HL-60 (cell line): ENCODE results near the gene NR0B2.

Experiments used
- DNase-seq, 2 experiments: peaks; one replicate each; pipeline ENCODE4 v3.0.0-alpha.2; 2010 to 2020; ENCODE audit warnings: low read depth in 1 of 2, low spot score in 1 of 2
- H3K27ac ChIP-seq: fragments of 250-450 bp; sonication (Bioruptor Pico); replicated peaks from 2 replicates; pipeline ENCODE4 v1.5.1; 2020; ENCODE audit warnings: mild to moderate bottlenecking, moderate library complexity
- H3K27me3 ChIP-seq: fragments of 250-450 bp; sonication (Bioruptor Pico); 2 replicates; pipeline ENCODE4 v1.5.1; 2021; ENCODE audit warnings: mild to moderate bottlenecking, moderate library complexity; ENCODE audit not compliant: insufficient read depth, poor library complexity, severe bottlenecking
- H3K4me3 ChIP-seq: replicated peaks from 2 replicates; pipeline ENCODE4 v1.5.1; 2011; ENCODE audit warnings: mild to moderate bottlenecking, control low read depth, low read length; ENCODE audit not compliant: insufficient read depth
- GABPA ChIP-seq: IDR thresholded peaks from 2 replicates; pipeline ENCODE4 v1.6.1; 2012; ENCODE audit warnings: low read depth
- POLR2AphosphoS5 ChIP-seq: IDR thresholded peaks from 2 replicates; pipeline ENCODE4 v1.6.1; 2012; ENCODE audit warnings: low read depth
- SPI1 ChIP-seq: IDR thresholded peaks from 2 replicates; pipeline ENCODE4 v1.6.1; 2012; ENCODE audit warnings: low read depth, mild to moderate bottlenecking, borderline replicate concordance
- TF ChIP-seq, protein P1 (sequence below): IDR thresholded peaks from one replicate; pipeline ENCODE4 v1.5.1; 2011; ENCODE audit warnings: low read length, control low read depth, inconsistent platforms; ENCODE audit not compliant: insufficient read depth
- TF ChIP-seq, protein P2 (sequence below): IDR thresholded peaks from 2 replicates; pipeline ENCODE4 v1.6.1; 2012; ENCODE audit warnings: low read depth; ENCODE audit not compliant: insufficient replicate concordance

Gene NR0B2

DNA sequence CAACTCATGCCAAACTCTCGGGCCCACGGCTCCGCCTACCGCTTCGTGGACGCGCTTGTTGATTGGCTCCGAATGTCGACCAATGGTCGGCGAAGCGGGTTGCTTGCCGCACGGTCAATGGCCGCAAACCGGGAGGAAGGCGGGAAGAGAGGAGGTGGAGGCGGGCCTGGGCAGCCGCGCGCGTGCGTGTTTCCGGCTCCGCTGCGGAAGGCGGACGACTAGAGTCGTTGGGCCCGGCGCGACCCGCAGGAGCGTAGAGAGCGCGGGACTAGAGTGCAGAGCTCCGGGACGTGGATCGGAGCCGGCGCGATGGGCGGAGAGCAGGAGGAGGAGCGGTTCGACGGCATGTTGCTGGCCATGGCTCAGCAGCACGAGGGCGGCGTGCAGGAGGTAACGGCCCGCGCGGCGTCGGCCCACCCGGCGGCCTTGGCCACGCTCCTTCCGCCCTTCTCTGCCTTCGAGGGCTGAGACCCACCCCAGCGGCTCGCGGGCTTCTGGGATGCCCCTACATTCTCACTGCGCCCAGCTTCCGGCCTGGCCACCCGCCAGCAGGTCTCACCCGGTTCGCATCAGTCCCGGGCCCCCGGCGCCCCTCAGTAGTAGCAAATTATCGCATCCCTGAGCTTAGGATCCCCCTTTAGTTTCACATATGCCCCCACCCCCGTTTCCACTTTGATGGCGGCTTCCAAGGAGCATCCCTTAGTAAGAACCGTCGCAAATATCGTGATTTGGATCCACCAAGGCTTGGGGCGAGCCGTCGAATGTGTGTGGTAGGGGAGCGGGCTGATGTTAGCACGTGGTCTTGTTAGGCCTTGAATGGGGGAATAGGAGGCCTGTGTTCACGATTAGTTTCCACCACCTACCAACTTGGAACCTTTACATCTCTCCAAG lies 8.0 kb upstream of the NR0B2 start, which contains the start of gene NUDC:
Gene NUDC, plus strand, starts transcription at position 204 of the 891 bp plus-strand sequence. Its CDS starts 106 bp downstream, at position 310.
- peak; percentile 96 to 98 for DNase-seq
- Histone ChIP-seq H3K27ac (peak within 1 kb of the TSS; percentile 90), H3K4me3 (peak within 1 kb of the TSS; percentile 90), H3K27me3 (no peaks in the 10 kb centered on the region)
- TF ChIP-seq POLR2AphosphoS5 (peak; percentile 84), GABPA (peak; percentile 86), SPI1 (peak; percentile 5; the same call in 1 of the 2 replicates)
- TF ChIP-seq, protein P1, sequence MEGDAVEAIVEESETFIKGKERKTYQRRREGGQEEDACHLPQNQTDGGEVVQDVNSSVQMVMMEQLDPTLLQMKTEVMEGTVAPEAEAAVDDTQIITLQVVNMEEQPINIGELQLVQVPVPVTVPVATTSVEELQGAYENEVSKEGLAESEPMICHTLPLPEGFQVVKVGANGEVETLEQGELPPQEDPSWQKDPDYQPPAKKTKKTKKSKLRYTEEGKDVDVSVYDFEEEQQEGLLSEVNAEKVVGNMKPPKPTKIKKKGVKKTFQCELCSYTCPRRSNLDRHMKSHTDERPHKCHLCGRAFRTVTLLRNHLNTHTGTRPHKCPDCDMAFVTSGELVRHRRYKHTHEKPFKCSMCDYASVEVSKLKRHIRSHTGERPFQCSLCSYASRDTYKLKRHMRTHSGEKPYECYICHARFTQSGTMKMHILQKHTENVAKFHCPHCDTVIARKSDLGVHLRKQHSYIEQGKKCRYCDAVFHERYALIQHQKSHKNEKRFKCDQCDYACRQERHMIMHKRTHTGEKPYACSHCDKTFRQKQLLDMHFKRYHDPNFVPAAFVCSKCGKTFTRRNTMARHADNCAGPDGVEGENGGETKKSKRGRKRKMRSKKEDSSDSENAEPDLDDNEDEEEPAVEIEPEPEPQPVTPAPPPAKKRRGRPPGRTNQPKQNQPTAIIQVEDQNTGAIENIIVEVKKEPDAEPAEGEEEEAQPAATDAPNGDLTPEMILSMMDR: no peak
- TF ChIP-seq, protein P2, sequence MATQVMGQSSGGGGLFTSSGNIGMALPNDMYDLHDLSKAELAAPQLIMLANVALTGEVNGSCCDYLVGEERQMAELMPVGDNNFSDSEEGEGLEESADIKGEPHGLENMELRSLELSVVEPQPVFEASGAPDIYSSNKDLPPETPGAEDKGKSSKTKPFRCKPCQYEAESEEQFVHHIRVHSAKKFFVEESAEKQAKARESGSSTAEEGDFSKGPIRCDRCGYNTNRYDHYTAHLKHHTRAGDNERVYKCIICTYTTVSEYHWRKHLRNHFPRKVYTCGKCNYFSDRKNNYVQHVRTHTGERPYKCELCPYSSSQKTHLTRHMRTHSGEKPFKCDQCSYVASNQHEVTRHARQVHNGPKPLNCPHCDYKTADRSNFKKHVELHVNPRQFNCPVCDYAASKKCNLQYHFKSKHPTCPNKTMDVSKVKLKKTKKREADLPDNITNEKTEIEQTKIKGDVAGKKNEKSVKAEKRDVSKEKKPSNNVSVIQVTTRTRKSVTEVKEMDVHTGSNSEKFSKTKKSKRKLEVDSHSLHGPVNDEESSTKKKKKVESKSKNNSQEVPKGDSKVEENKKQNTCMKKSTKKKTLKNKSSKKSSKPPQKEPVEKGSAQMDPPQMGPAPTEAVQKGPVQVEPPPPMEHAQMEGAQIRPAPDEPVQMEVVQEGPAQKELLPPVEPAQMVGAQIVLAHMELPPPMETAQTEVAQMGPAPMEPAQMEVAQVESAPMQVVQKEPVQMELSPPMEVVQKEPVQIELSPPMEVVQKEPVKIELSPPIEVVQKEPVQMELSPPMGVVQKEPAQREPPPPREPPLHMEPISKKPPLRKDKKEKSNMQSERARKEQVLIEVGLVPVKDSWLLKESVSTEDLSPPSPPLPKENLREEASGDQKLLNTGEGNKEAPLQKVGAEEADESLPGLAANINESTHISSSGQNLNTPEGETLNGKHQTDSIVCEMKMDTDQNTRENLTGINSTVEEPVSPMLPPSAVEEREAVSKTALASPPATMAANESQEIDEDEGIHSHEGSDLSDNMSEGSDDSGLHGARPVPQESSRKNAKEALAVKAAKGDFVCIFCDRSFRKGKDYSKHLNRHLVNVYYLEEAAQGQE: no peak

DNA sequence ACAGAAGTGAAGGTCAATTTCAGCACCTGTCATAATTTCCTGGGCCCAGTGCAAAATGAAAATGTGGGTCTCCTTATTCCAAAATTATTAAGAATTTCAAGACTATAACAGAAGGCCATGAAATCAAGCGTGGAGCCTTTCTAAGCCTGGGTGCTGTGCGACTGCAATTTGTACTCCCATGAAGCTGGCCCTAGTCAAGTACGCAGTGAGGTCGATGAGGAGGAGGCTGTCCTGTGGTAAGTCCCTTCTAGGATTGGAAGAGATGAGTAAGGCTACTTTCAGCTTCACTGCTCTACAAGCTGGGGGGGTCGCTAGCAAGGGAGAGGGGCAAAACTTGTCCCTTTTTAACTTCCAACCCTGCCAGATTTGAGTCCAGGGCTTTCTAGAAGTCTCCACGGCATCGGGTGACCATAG lies 7.4 kb upstream of the NR0B2 start:
- Histone ChIP-seq H3K27ac (peak overlapping the region; percentile 90), H3K27me3 (no peaks in the 10 kb centered on the region), H3K4me3 (peak overlapping the region; percentile 29)
- TF ChIP-seq, protein P2: no peak
- no peak for TF ChIP-seq POLR2AphosphoS5
- TF ChIP-seq, protein P1: no peak
- TF ChIP-seq SPI1: no peak
- no peak for TF ChIP-seq GABPA
- DNase-seq: no peak

DNA sequence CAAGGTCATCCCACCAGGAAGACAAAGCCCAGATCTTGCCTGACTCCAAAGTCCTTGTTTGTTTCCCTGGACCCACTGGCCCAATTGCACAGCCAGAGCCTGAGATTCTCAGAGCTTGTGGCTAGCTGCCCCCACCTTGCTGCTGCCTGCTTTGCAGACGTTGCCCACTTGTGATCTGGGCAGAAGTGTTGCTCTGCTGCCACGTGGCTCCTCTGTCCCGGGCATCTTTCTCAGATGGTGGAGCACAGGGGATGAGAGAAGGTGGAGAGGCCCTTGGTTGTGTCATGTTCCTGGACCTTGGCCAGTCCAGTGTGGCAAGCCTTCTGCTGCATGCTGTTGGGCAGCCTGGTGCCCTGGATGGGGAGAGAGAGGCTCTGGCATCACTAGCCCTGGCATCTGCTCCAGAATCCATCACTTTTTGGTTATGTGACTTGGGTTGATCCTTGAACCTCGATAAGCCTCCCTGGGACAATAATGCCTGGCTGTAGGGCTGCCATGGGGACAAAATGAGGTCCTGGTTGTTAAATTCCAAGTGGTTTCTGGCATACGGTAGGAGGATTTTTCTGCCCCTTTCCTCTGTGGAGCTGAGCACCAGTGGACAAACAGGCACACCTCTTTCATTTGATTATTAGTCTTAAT lies 1.5 kb upstream of the NR0B2 start:
- Histone ChIP-seq H3K27ac (no peak overlapping the region), H3K27me3 (no peaks in the 10 kb centered on the region), H3K4me3 (no peak overlapping the region)
- TF ChIP-seq POLR2AphosphoS5: no peak
- TF ChIP-seq SPI1: no peak
- no peak for TF ChIP-seq GABPA
- TF ChIP-seq, protein P2: no peak
- TF ChIP-seq, protein P1: no peak
- no peak for DNase-seq
